HG02759 (cell line): Measurements from ENCODE around the gene RPIA.
"Not testable (repeated sequence)": the region's sequence is repeated elsewhere in the genome, so short reads cannot be mapped to it uniquely, and the experiment has no call there.

Experiments used
- ATAC-seq: cut with Tn5 transposase; IDR thresholded peaks from one replicate; pipeline ENCODE4 v1.9.1; 2021; ENCODE audit warnings: mild to moderate bottlenecking, moderate library complexity; ENCODE audit not compliant: unreplicated experiment

RPIA gene

GRCh38 chr2:88765154-88765888, 73.8 kb downstream of the RPIA start:
- ATAC-seq, result peak; percentile 81

- ATAC-seq, result peak; percentile 6
These were observed 74.5 kb downstream of the RPIA start for GRCh38 chr2:88765889-88766481.

- no peak for ATAC-seq
These were observed 78.5 kb downstream of the RPIA start for GRCh38 chr2:88770016-88770415.

- ATAC-seq, result not testable (repeated sequence)
These were observed 82.0 kb downstream of the RPIA start for GRCh38 chr2:88773233-88774028.

- not testable (repeated sequence) for ATAC-seq
These were observed 97.7 kb downstream of the RPIA start for GRCh38 chr2:88789213-88789612.

GRCh38 chr2:88795932-88796331, 104.5 kb downstream of the RPIA start:
- not testable (repeated sequence) for ATAC-seq

GRCh38 chr2:88796523-88796922, 105.0 kb downstream of the RPIA start:
- ATAC-seq, result not testable (repeated sequence)

- ATAC-seq, result not testable (repeated sequence)
These were observed 105.7 kb downstream of the RPIA start for GRCh38 chr2:88797164-88797563.
